K562 (cell line): ENCODE measurements around the gene XKR7. TPM values are rescaled to one million over a fixed set of nuclear protein-coding genes. Genes with fewer than 3 reads are reported as not detected.
A peak's percentile ranks its signal among the peaks of the same experiment; 100 is the strongest.

Experiments
- ATAC-seq: fragments of 200-7000 bp; cut with Tn5 transposase; 3 replicates; pipeline ENCODE4 v1.9.1; 2020; ENCODE audit warnings: moderate library complexity
- BruUV-seq: library from RNA; stranded (reverse); fragments of 400-500 nt; replicated peaks from 2 replicates; lab custom pipeline; 2021; lab: Mats Ljungman, UMichigan
- CTCF ChIA-PET: fragments of 300-600 bp; formaldehyde crosslinking; extraction: SDS; loops from one replicate; lab custom pipeline; 2021; ENCODE audit warnings: low intra/inter-chr PET ratio; lab: Yijun Ruan, JAX
- POLR2A ChIA-PET: fragments of 300-600, 350-650 bp; sonication (Branson Sonifier 250); formaldehyde crosslinking; extraction: SDS; loops from one replicate; lab custom pipeline; 2021; ENCODE audit warnings: antibody characterized with exemption, inconsistent platforms; lab: Yijun Ruan, JAX
- DNase-seq, 4 experiments: peaks; one replicate each; pipeline versions ENCODE4 v3.0.0 to v3.0.0-alpha.2; 2011 to 2018; ENCODE audit warnings: low spot score in 3 of 4, mixed read lengths in 3 of 4; ENCODE audit errors: extremely low read depth in 1 of 4
- FAIRE-seq: peaks from 2 replicates; lab custom pipeline; 2011; peaks lifted over from hg19 to GRCh38; lab: Jason Lieb, UNC
- H2AFZ ChIP-seq: 2 replicates; pipeline ENCODE4 v1.6.0; 2011; ENCODE audit warnings: low read depth, low read length, control low read depth, inconsistent platforms
- H3K27ac ChIP-seq: fragments of 200-600 bp; 3 replicates; pipeline ENCODE4 v1.8.0; 2011; ENCODE audit warnings: low read depth, mild to moderate bottlenecking, control low read depth, inconsistent platforms, low read length, moderate library complexity, mixed read lengths; ENCODE audit errors: extremely low read depth
- H3K27me3 ChIP-seq, 2 experiments: fragments of 300-600 bp in 1 of 2; 2 replicates in 1 of 2; 3 replicates in 1 of 2; pipeline versions ENCODE4 v1.6.0 to v1.8.0; 2011; ENCODE audit warnings: inconsistent platforms in 2 of 2, low read length in 2 of 2, mild to moderate bottlenecking in 1 of 2, mixed read lengths in 1 of 2, moderate library complexity in 1 of 2; ENCODE audit not compliant: control insufficient read depth in 2 of 2, insufficient read depth in 2 of 2
- H3K36me3 ChIP-seq: fragments of 300-600 bp; 3 replicates; pipeline ENCODE4 v1.8.0; 2011; ENCODE audit warnings: mild to moderate bottlenecking, low read length, inconsistent platforms; ENCODE audit not compliant: control insufficient read depth, insufficient read depth
- H3K4me1 ChIP-seq, 2 experiments: fragments of 200-600 bp in 1 of 2; replicated peaks in 1 of 2; 2 replicates in 1 of 2; 3 replicates in 1 of 2; pipeline versions ENCODE4 v1.5.1 to v1.8.0; 2011; ENCODE audit warnings: inconsistent platforms in 2 of 2, low read length in 2 of 2, mild to moderate bottlenecking in 1 of 2, mixed read lengths in 1 of 2, moderate library complexity in 1 of 2; ENCODE audit not compliant: control insufficient read depth in 2 of 2, insufficient read depth in 2 of 2
- H3K4me2 ChIP-seq: 2 replicates; pipeline ENCODE4 v1.6.1; 2011; ENCODE audit warnings: low read length, control low read depth, inconsistent platforms, mixed read lengths; ENCODE audit not compliant: insufficient read depth
- H3K4me3 ChIP-seq: fragments of 200-600 bp; sonication (generic), shearing (Covaris generic); 2 replicates; pipeline ENCODE4 v1.5.1; 2016; ENCODE audit warnings: control low read depth, inconsistent platforms
- H3K79me2 ChIP-seq: fragments of 200-600 bp; 3 replicates; pipeline ENCODE4 v1.8.0; 2011; ENCODE audit warnings: low read length, inconsistent platforms; ENCODE audit not compliant: control insufficient read depth, insufficient read depth
- H3K9ac ChIP-seq, 2 experiments: 2 replicates each; pipeline versions ENCODE4 v1.6.0 to v1.6.1; 2011; ENCODE audit warnings: low read depth in 2 of 2, low read length in 2 of 2, control low read depth in 1 of 2, inconsistent platforms in 1 of 2, mild to moderate bottlenecking in 1 of 2, mixed read lengths in 1 of 2; ENCODE audit not compliant: insufficient read depth in 1 of 2
- H3K9me1 ChIP-seq: one replicate; pipeline ENCODE4 v1.6.0; 2011; ENCODE audit warnings: inconsistent platforms, mild to moderate bottlenecking, low read length, moderate library complexity; ENCODE audit not compliant: control insufficient read depth, insufficient read depth
- H3K9me3 ChIP-seq: replicated peaks from 2 replicates; pipeline ENCODE4 v1.5.1; 2011; ENCODE audit warnings: low read depth, low read length, inconsistent platforms; ENCODE audit not compliant: control insufficient read depth, insufficient read depth
- H4K20me1 ChIP-seq: replicated peaks from 2 replicates; pipeline ENCODE4 v1.6.1; 2011; ENCODE audit warnings: low read length, inconsistent platforms, mixed read lengths; ENCODE audit not compliant: control insufficient read depth, insufficient read depth
- BMI1 ChIP-seq: fragments of 150-350 bp; IDR thresholded peaks from 2 replicates; pipeline ENCODE4 v1.6.1; 2014; ENCODE audit warnings: low read length
- CREB1 ChIP-seq, 2 experiments: sonication (generic) in 1 of 2; formaldehyde crosslinking in 1 of 2; IDR thresholded peaks; 2 replicates each; pipeline versions ENCODE4 v1.6.1 to v1.8.0; 2012 to 2022; ENCODE audit warnings: inconsistent platforms in 1 of 2, mild to moderate bottlenecking in 1 of 2, missing genetic modification reagents in 1 of 2, moderate library complexity in 1 of 2
- GTF2E2 ChIP-seq: fragments of 200-800 bp; sonication (Bioruptor generic); IDR thresholded peaks from 2 replicates; pipeline ENCODE4 v1.6.1; 2016; ENCODE audit warnings: missing genetic modification characterization, missing compliant biosample characterization
- HOMEZ ChIP-seq: fragments of 250-450 bp; sonication (Bioruptor Pico); IDR thresholded peaks from 2 replicates; pipeline ENCODE4 v1.4.0; 2020; ENCODE audit warnings: mild to moderate bottlenecking, moderate library complexity
- IFI16 ChIP-seq: fragments of 250-450 bp; sonication (Bioruptor Pico); IDR thresholded peaks from 2 replicates; pipeline ENCODE4 v2.1.2; 2022; ENCODE audit warnings: mild to moderate bottlenecking, inconsistent platforms
- JUN ChIP-seq, 2 experiments: sonication (generic) in 1 of 2; formaldehyde crosslinking in 1 of 2; IDR thresholded peaks; 2 replicates each; pipeline versions ENCODE4 v1.6.1 to v1.8.0; 2012 to 2022; ENCODE audit warnings: borderline replicate concordance in 2 of 2, mild to moderate bottlenecking in 2 of 2, improper control_type of control experiment in 1 of 2, low read depth in 1 of 2, low read length in 1 of 2, missing genetic modification reagents in 1 of 2
- TAF9B ChIP-seq: fragments of 450-650 bp; IDR thresholded peaks from 2 replicates; pipeline ENCODE4 v1.6.1; 2018; ENCODE audit warnings: mild to moderate bottlenecking; ENCODE audit not compliant: partially characterized antibody
- TAL1 ChIP-seq: fragments of 450-650 bp; IDR thresholded peaks from 2 replicates; pipeline ENCODE4 v1.6.1; 2016; ENCODE audit warnings: mild to moderate bottlenecking
- TOE1 ChIP-seq, 2 experiments: fragments of 450-650 bp in 1 of 2; sonication (generic) in 1 of 2; formaldehyde crosslinking in 1 of 2; IDR thresholded peaks; 2 replicates each; pipeline versions ENCODE4 v1.7.1 to v1.8.0; 2016 to 2022; ENCODE audit warnings: borderline replicate concordance in 2 of 2, mild to moderate bottlenecking in 2 of 2, antibody characterized with exemption in 1 of 2, inconsistent platforms in 1 of 2, low read depth in 1 of 2, missing genetic modification reagents in 1 of 2, moderate library complexity in 1 of 2
- ZNF408 ChIP-seq: fragments of 250-450 bp; sonication (Bioruptor Pico); IDR thresholded peaks from 2 replicates; pipeline ENCODE4 v1.4.0; 2020; ENCODE audit warnings: low read depth, mild to moderate bottlenecking, moderate library complexity
- WGBS: fragments of 100-300 bp; shearing (Covaris generic); methylation state at CpG from one replicate; pipeline ENCODE4 v1.1.6; 2016; ENCODE audit warnings: low coverage, mixed read lengths; ENCODE audit not compliant: insufficient coverage; ENCODE audit errors: missing lambda C conversion rate; 5-methylcytosine and 5-hydroxymethylcytosine counted together
- in situ Hi-C: fragments of 300-500 bp; cut with MboI; formaldehyde crosslinking; loops from 4 replicates; pipeline ENCODE4 v1.15.0; 2018; ENCODE audit warnings: inconsistent platforms, mixed read lengths
- intact Hi-C: fragments of 100-400 bp; cut with micrococcal nuclease; formaldehyde crosslinking; loops from 2 replicates; pipeline ENCODE4 v1.14.2; 2022
- polyA plus RNA-seq, 8 experiments: library from polyadenylated mRNA; depleted of rRNA in 4 of 8; stranded (reverse) in 5 of 8; unstranded in 3 of 8; fragments of >200 nt; fragmentation: Nextera tagmentation in 2 of 8; fragmentation: Illumina TruSeq in 1 of 8; extraction: Ambion mirVana in 2 of 8; extraction: Trizol in 1 of 8; gene quantifications; 2 replicates each; pipeline versions ENCODE4 v1.2.1 to v1.2.3, GENCODE V29; 2011 to 2014; ENCODE audit warnings: inconsistent platforms in 1 of 8, missing spikeins in 1 of 8
- total RNA-seq, 7 experiments: library from RNA; depleted of rRNA in 6 of 7; stranded (reverse); fragments of >200 nt in 6 of 7; fragmentation: Illumina TruSeq in 2 of 7; extraction: Trizol in 2 of 7; gene quantifications; 2 replicates each; pipeline versions ENCODE4 v1.2.1 to v1.2.3, GENCODE V29; 2011 to 2021; ENCODE audit warnings: low replicate concordance in 1 of 7
- TF ChIP-seq, protein P1 (sequence below): fragments of 200-800 bp; sonication (Bioruptor generic); IDR thresholded peaks from 2 replicates; pipeline ENCODE4 v1.6.1; 2016; ENCODE audit warnings: missing genetic modification characterization, missing compliant biosample characterization

XKR7 gene
- total and polyA plus RNA-seq, 9 of the 15 experiments (the other 6 are each of a cell fraction or from before 2014, with no cell fraction given) = 0.02 TPM; not detected in 8

DNA sequence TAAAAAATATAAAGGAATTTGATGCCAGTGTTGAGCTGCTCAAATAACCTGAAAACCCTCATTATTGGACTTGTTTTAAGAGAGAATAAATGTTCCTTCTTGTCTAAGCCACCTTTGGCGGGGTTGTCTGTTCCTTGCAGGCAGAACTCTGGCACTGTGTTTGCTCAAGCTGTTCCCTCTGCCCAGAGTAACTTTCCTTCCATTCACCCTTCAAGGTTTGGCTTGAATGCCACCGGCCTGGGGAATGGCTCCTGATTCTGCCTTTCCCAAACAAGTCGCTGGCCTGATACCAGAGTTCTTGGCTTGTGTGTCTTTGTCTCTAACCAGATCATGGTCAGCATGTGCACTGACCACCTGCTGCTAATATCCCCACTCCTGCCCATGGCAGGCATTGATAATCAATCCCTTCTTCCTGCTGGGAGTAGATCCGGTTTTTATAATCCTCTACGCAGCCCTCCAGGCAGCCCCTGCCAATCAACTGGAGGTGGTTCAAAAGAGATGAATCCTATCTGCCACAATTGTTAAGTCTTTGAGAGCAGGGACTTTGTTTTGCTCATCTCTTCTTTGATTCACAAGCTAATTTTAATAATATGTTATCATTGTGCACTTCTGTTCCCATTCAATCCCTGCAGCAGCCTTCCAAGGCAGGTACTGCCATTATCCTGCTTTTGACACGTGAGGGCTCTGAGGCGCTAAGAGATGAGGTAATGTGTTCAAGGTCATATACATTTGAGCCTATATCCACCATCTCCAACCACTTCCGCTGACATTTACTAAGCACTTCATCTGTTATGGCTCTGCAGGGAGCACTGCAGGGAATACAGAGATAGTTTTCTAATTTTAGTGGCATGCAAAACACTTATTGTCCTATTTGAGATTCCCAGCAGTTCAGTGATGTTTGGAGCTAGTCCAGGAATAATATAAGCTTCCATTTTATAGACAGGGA, 39.2 kb downstream of the XKR7 start:
- no peak for FAIRE-seq
- H3K79me2 ChIP-seq = no peaks in the 10 kb centered on the region
- no peak for TF ChIP-seq ZNF408
- TF ChIP-seq, protein P1, sequence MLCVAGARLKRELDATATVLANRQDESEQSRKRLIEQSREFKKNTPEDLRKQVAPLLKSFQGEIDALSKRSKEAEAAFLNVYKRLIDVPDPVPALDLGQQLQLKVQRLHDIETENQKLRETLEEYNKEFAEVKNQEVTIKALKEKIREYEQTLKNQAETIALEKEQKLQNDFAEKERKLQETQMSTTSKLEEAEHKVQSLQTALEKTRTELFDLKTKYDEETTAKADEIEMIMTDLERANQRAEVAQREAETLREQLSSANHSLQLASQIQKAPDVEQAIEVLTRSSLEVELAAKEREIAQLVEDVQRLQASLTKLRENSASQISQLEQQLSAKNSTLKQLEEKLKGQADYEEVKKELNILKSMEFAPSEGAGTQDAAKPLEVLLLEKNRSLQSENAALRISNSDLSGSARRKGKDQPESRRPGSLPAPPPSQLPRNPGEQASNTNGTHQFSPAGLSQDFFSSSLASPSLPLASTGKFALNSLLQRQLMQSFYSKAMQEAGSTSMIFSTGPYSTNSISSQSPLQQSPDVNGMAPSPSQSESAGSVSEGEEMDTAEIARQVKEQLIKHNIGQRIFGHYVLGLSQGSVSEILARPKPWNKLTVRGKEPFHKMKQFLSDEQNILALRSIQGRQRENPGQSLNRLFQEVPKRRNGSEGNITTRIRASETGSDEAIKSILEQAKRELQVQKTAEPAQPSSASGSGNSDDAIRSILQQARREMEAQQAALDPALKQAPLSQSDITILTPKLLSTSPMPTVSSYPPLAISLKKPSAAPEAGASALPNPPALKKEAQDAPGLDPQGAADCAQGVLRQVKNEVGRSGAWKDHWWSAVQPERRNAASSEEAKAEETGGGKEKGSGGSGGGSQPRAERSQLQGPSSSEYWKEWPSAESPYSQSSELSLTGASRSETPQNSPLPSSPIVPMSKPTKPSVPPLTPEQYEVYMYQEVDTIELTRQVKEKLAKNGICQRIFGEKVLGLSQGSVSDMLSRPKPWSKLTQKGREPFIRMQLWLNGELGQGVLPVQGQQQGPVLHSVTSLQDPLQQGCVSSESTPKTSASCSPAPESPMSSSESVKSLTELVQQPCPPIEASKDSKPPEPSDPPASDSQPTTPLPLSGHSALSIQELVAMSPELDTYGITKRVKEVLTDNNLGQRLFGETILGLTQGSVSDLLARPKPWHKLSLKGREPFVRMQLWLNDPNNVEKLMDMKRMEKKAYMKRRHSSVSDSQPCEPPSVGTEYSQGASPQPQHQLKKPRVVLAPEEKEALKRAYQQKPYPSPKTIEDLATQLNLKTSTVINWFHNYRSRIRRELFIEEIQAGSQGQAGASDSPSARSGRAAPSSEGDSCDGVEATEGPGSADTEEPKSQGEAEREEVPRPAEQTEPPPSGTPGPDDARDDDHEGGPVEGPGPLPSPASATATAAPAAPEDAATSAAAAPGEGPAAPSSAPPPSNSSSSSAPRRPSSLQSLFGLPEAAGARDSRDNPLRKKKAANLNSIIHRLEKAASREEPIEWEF = no peak
- no peak for TF ChIP-seq TAF9B
- no peak for TF ChIP-seq TOE1 (IDR thresholded peaks at IDR 0.05; ENCODE audit: borderline replicate concordance)
- TF ChIP-seq TOE1 (CRISPR knock-in tag; IDR thresholded peaks at IDR 0.05; ENCODE audit: borderline replicate concordance, low read depth) = no peak
- no peak for TF ChIP-seq TAL1
- TF ChIP-seq CREB1 (IDR thresholded peaks at IDR 0.05) = peak; percentile 55; the same call in 1 of the 2 replicates
- no peak for TF ChIP-seq CREB1 (CRISPR knock-in tag; IDR thresholded peaks at IDR 0.05)
- TF ChIP-seq BMI1 = no peak
- no peak for TF ChIP-seq JUN (IDR thresholded peaks at IDR 0.05; ENCODE audit: borderline replicate concordance, low read depth, low read length)
- no peak for TF ChIP-seq JUN (CRISPR knock-in tag; IDR thresholded peaks at IDR 0.05; ENCODE audit: borderline replicate concordance)
- no peak for TF ChIP-seq HOMEZ
- no peak for TF ChIP-seq IFI16 (CRISPR knock-in tag)
- no peak for TF ChIP-seq GTF2E2

More for the DNA sequence above, 39.2 kb downstream of the XKR7 start:
- in situ Hi-C loops (no loop called here), intact Hi-C loops (no loop called here)
- no peaks in the 10 kb centered on the region for H3K9me1 ChIP-seq
- ChIA-PET CTCF (no interaction called here), POLR2A (no interaction called here)
- DNase-seq (no peak), ATAC-seq (peak; percentile 54)
- no peaks in the 10 kb centered on the region for H3K36me3 ChIP-seq
- H3K27ac ChIP-seq = no peak overlapping the region
- peaks cover 2 to 10% of the 10 kb centered on the region in 2 experiments; a peak in 2 of 5 replicates for H3K27me3 ChIP-seq
- no TSS peak for BruUV-seq
- H3K4me2 ChIP-seq = no peak overlapping the region
- H3K4me1 ChIP-seq = peaks cover 0 to 11% of the 10 kb centered on the region in 2 experiments; a peak in 4 of 5 replicates
- no peak overlapping the region for H3K4me3 ChIP-seq
- peak overlapping the region; percentile 54; the same call in 1 of the 2 replicates for H2AFZ ChIP-seq
- no peaks in the 10 kb centered on the region for H3K9me3 ChIP-seq
- WGBS = 25% methylated on average over 8 of the region's 8 CpGs
- no peak overlapping the region for H3K9ac ChIP-seq
- no peaks in the 10 kb centered on the region; the same call in 1 of the 2 replicates for H4K20me1 ChIP-seq
